Suprapubic skin (tissue), 4 donors: Measurements from ENCODE around the gene STAP1.

Source experiments
- CTCF ChIP-seq, 2 donors: fragments of 200-600 bp in 1 of 2; fragments of 450-650 bp in 1 of 2; sonication (generic) in 1 of 2; IDR thresholded peaks; one replicate each; pipeline ENCODE4 v1.5.1; 2016 to 2019; ENCODE audit warnings: antibody characterized with exemption in 2 of 2, mild to moderate bottlenecking in 1 of 2, moderate library complexity in 1 of 2
- POLR2A ChIP-seq, 2 donors: fragments of 450-650 bp; IDR thresholded peaks; one replicate each; pipeline ENCODE4 v1.6.1; 2017; ENCODE audit warnings: antibody characterized with exemption in 2 of 2, mild to moderate bottlenecking in 2 of 2, moderate library complexity in 2 of 2
- POLR2AphosphoS5 ChIP-seq, 3 donors: sonication (generic); formaldehyde crosslinking; IDR thresholded peaks; one replicate each; pipeline ENCODE4 v1.6.1; 2017; ENCODE audit warnings: antibody characterized with exemption in 3 of 3

- no peak for TF ChIP-seq POLR2A (IDR thresholded peaks at IDR 0.05)
- no peak for TF ChIP-seq CTCF (IDR thresholded peaks at IDR 0.05)
- no peak for TF ChIP-seq POLR2AphosphoS5 (IDR thresholded peaks at IDR 0.05)
Measured at GRCh38 chr4:67521506-67521905, 37.0 kb upstream of the STAP1 start.
